HEK293 (cell line): Measurements from ENCODE around the gene CLCN7.

ENCODE experiments used
- CTCF ChIA-PET: fragments of 350-600 bp; formaldehyde crosslinking; extraction: SDS; loops from one replicate; lab custom pipeline; 2021; ENCODE audit warnings: antibody characterized with exemption; lab: Yijun Ruan, JAX
- POLR2A ChIA-PET: fragments of 300-600 bp; formaldehyde crosslinking; extraction: SDS; loops from one replicate; lab custom pipeline; 2020; ENCODE audit warnings: antibody characterized with exemption, inconsistent platforms; lab: Yijun Ruan, JAX
- H3K27ac ChIP-seq: fragments of 200-500 bp; sonication (Bioruptor generic); 2 replicates; pipeline ENCODE4 v1.5.1; 2014; ENCODE audit warnings: low read depth, low read length, control low read depth, inconsistent platforms; ENCODE audit errors: extremely low read depth
- H3K36me3 ChIP-seq, 2 experiments: fragments of 200-500 bp in 1 of 2; sonication (Bioruptor generic) in 1 of 2; 1 replicate in 1 of 2; 2 replicates in 1 of 2; pipeline ENCODE4 v1.5.1; 2014 to 2017; ENCODE audit warnings: inconsistent platforms in 2 of 2, low read length in 2 of 2; ENCODE audit not compliant: control insufficient read depth in 2 of 2, insufficient read depth in 1 of 2
- H3K4me1 ChIP-seq: fragments of 200-500 bp; sonication (Bioruptor generic); 2 replicates; pipeline ENCODE4 v1.5.1; 2014; ENCODE audit warnings: mild to moderate bottlenecking, low read length, inconsistent platforms; ENCODE audit not compliant: control insufficient read depth, insufficient read depth
- H3K4me3 ChIP-seq: 2 replicates; pipeline ENCODE4 v1.5.1; 2011; ENCODE audit warnings: low read depth, mild to moderate bottlenecking, control low read depth, low read length, moderate library complexity
- H3K9me3 ChIP-seq: fragments of 200-500 bp; sonication (Bioruptor generic); 2 replicates; pipeline ENCODE4 v1.5.1; 2014; ENCODE audit warnings: low read depth, low read length, inconsistent platforms; ENCODE audit not compliant: control insufficient read depth, insufficient read depth
- HOXA7 ChIP-seq: sonication (generic); formaldehyde crosslinking; IDR thresholded peaks from 2 replicates; pipeline ENCODE4 v1.8.1; 2022; ENCODE audit warnings: missing genetic modification reagents, borderline replicate concordance
- KLF16 ChIP-seq: fragments of 450-650 bp; formaldehyde crosslinking; IDR thresholded peaks from 2 replicates; pipeline ENCODE4 v1.5.1; 2017; ENCODE audit warnings: missing biosample characterization, missing genetic modification characterization
- KLF8 ChIP-seq: fragments of 450-650 bp; formaldehyde crosslinking; IDR thresholded peaks from 2 replicates; pipeline ENCODE4 v1.5.1; 2016; ENCODE audit warnings: missing biosample characterization, missing genetic modification characterization
- RBAK ChIP-seq: fragments of 450-650 bp; formaldehyde crosslinking; IDR thresholded peaks from 2 replicates; pipeline ENCODE4 v1.5.1; 2016; ENCODE audit warnings: missing biosample characterization, missing genetic modification characterization
- ZBTB17 ChIP-seq: fragments of 450-650 bp; formaldehyde crosslinking; IDR thresholded peaks from 2 replicates; pipeline ENCODE4 v1.5.1; 2016; ENCODE audit warnings: missing biosample characterization, missing genetic modification characterization
- ZBTB7A ChIP-seq: fragments of 450-650 bp; formaldehyde crosslinking; IDR thresholded peaks from 2 replicates; pipeline ENCODE4 v1.5.1; 2016; ENCODE audit warnings: low read depth, missing biosample characterization, missing genetic modification characterization
- ZFP69B ChIP-seq: fragments of 450-650 bp; formaldehyde crosslinking; IDR thresholded peaks from 2 replicates; pipeline ENCODE4 v1.5.1; 2016; ENCODE audit warnings: missing biosample characterization, missing genetic modification characterization
- ZNF133 ChIP-seq: fragments of 450-650 bp; formaldehyde crosslinking; IDR thresholded peaks from 2 replicates; pipeline ENCODE4 v1.5.1; 2016; ENCODE audit warnings: missing biosample characterization, missing genetic modification characterization
- ZNF138 ChIP-seq: fragments of 450-650 bp; formaldehyde crosslinking; IDR thresholded peaks from 2 replicates; pipeline ENCODE4 v1.5.1; 2016; ENCODE audit warnings: missing biosample characterization, missing genetic modification characterization, borderline replicate concordance
- ZNF266 ChIP-seq: fragments of 450-650 bp; formaldehyde crosslinking; IDR thresholded peaks from 2 replicates; pipeline ENCODE4 v1.5.1; 2016; ENCODE audit warnings: missing biosample characterization, missing genetic modification characterization, low read depth
- ZNF335 ChIP-seq: fragments of 450-650 bp; formaldehyde crosslinking; conservative IDR thresholded peaks from 2 replicates; pipeline ENCODE4 v1.5.1; 2016; ENCODE audit warnings: missing biosample characterization, missing genetic modification characterization
- ZNF514 ChIP-seq: fragments of 450-650 bp; formaldehyde crosslinking; IDR thresholded peaks from 2 replicates; pipeline ENCODE4 v1.5.1; 2016; ENCODE audit warnings: missing biosample characterization, missing genetic modification characterization
- ZNF571 ChIP-seq: fragments of 450-650 bp; formaldehyde crosslinking; IDR thresholded peaks from 2 replicates; pipeline ENCODE4 v1.5.0; 2017; ENCODE audit warnings: missing biosample characterization, missing genetic modification characterization
- ZNF654 ChIP-seq: fragments of 450-650 bp; formaldehyde crosslinking; IDR thresholded peaks from 2 replicates; pipeline ENCODE4 v1.5.1; 2016; ENCODE audit warnings: low read depth, missing biosample characterization, missing genetic modification characterization
- ZNF660 ChIP-seq: fragments of 450-650 bp; IDR thresholded peaks from 2 replicates; pipeline ENCODE4 v1.5.1; 2018; ENCODE audit warnings: missing biosample characterization, mild to moderate bottlenecking, missing genetic modification characterization
- ZNF785 ChIP-seq: fragments of 450-650 bp; formaldehyde crosslinking; IDR thresholded peaks from 2 replicates; pipeline ENCODE4 v1.5.1; 2016; ENCODE audit warnings: missing biosample characterization, missing genetic modification characterization
- TF ChIP-seq, protein P1 (sequence below): fragments of 450-650 bp; formaldehyde crosslinking; IDR thresholded peaks from 2 replicates; pipeline ENCODE4 v1.5.1; 2017; ENCODE audit warnings: missing biosample characterization, missing genetic modification characterization
- TF ChIP-seq, protein P2 (sequence below): fragments of 450-650 bp; formaldehyde crosslinking; IDR thresholded peaks from 2 replicates; pipeline ENCODE4 v1.5.1; 2016; ENCODE audit warnings: missing biosample characterization, missing genetic modification characterization
- TF ChIP-seq, protein P3 (sequence below): fragments of 450-650 bp; formaldehyde crosslinking; IDR thresholded peaks from 2 replicates; pipeline ENCODE4 v1.5.1; 2016; ENCODE audit warnings: missing biosample characterization, missing genetic modification characterization
- TF ChIP-seq, protein P4 (sequence below): fragments of 450-650 bp; formaldehyde crosslinking; IDR thresholded peaks from 2 replicates; pipeline ENCODE4 v1.5.1; 2016; ENCODE audit warnings: missing biosample characterization, missing genetic modification characterization

CLCN7 gene

DNA sequence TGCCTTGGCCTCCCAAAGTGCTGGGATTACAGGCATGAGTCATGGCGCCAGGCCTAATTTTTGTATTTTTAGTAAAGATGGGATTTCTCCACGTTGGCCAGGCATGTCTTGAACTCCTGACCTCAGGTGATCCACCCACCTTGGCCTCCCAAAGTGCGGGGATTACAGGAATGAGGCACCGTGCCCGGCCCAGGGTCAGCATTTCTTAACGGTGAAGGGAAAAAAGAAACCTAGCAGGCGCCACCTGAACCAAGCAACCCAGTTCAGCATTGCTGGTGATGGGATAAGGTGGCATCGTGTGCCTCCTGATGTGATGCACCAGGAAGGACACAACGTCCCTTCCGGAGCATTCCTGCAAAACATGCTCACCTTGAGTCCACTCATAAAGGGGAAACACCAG, 2.2 kb upstream of the CLCN7 start:
- ChIA-PET CTCF (no interaction called here), POLR2A (no interaction called here)
- no peak overlapping the region for H3K4me3 ChIP-seq

DNA sequence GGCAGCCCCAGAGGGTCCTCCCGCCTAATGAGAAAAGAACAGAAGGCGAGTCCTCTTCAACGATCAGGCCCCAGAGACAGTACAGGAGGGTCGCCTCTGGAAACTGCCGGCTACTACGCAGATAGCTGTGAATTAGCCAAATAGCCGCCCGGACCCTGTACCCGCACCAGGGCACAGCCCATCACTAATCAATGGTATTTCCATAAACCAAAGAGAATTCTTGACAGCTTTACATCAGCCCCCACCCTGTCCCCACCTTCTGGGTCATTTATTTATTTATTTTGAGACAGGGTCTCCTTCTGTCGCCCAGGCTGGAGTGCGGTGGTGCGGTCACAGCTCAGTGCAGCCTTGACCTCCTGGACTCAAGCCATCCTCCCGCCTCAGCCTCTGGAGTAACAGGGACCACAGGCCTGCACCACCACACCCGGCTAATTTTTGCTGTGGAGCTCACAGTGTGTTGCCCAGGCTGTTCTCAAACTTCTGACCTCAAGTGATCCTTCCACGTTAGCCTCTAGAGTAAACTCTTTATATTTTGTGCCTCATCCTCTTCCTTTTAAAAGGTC, 805 bp upstream of the CLCN7 start:
- Histone ChIP-seq H3K36me3 (no peaks in the 10 kb centered on the region), H3K27ac (peak overlapping the region; percentile 68), H3K4me1 (peaks cover 3% of the 10 kb centered on the region; the same call in 1 of the 2 replicates), H3K4me3 (peak overlapping the region; percentile 45), H3K9me3 (no peaks in the 10 kb centered on the region)
- TF ChIP-seq ZNF335 (tag by site-specific recombination) (peak; percentile 93), ZFP69B (tag by site-specific recombination) (no peak), ZNF514 (tag by site-specific recombination) (no peak), ZNF785 (tag by site-specific recombination) (no peak)
- CTCF ChIA-PET: no interaction called here
- POLR2A ChIA-PET: no interaction called here

More for the DNA sequence above, 2.2 kb upstream of the CLCN7 start:
- Histone ChIP-seq H3K4me1 (peaks cover 3% of the 10 kb centered on the region; the same call in 1 of the 2 replicates), H3K27ac (no peak overlapping the region), H3K36me3 (no peaks in the 10 kb centered on the region), H3K9me3 (no peaks in the 10 kb centered on the region)
- TF ChIP-seq ZNF571 (tag by site-specific recombination): no peak
- TF ChIP-seq, protein P1, sequence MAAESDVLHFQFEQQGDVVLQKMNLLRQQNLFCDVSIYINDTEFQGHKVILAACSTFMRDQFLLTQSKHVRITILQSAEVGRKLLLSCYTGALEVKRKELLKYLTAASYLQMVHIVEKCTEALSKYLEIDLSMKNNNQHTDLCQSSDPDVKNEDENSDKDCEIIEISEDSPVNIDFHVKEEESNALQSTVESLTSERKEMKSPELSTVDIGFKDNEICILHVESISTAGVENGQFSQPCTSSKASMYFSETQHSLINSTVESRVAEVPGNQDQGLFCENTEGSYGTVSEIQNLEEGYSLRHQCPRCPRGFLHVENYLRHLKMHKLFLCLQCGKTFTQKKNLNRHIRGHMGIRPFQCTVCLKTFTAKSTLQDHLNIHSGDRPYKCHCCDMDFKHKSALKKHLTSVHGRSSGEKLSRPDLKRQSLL (tag by site-specific recombination): no peak
- TF ChIP-seq ZBTB7A: no peak
- TF ChIP-seq, protein P2, sequence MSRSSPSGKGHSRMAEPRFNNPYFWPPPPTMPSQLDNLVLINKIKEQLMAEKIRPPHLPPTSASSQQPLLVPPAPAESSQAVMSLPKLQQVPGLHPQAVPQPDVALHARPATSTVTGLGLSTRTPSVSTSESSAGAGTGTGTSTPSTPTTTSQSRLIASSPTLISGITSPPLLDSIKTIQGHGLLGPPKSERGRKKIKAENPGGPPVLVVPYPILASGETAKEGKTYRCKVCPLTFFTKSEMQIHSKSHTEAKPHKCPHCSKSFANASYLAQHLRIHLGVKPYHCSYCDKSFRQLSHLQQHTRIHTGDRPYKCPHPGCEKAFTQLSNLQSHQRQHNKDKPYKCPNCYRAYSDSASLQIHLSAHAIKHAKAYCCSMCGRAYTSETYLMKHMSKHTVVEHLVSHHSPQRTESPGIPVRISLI: no peak
- TF ChIP-seq ZNF660 (tag by site-specific recombination): no peak
- no peak for TF ChIP-seq ZNF654
- TF ChIP-seq, protein P3, sequence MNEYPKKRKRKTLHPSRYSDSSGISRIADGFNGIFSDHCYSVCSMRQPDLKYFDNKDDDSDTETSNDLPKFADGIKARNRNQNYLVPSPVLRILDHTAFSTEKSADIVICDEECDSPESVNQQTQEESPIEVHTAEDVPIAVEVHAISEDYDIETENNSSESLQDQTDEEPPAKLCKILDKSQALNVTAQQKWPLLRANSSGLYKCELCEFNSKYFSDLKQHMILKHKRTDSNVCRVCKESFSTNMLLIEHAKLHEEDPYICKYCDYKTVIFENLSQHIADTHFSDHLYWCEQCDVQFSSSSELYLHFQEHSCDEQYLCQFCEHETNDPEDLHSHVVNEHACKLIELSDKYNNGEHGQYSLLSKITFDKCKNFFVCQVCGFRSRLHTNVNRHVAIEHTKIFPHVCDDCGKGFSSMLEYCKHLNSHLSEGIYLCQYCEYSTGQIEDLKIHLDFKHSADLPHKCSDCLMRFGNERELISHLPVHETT (tag by site-specific recombination): no peak
- no peak for TF ChIP-seq HOXA7 (CRISPR knock-in tag)
- TF ChIP-seq RBAK (tag by site-specific recombination): no peak

DNA sequence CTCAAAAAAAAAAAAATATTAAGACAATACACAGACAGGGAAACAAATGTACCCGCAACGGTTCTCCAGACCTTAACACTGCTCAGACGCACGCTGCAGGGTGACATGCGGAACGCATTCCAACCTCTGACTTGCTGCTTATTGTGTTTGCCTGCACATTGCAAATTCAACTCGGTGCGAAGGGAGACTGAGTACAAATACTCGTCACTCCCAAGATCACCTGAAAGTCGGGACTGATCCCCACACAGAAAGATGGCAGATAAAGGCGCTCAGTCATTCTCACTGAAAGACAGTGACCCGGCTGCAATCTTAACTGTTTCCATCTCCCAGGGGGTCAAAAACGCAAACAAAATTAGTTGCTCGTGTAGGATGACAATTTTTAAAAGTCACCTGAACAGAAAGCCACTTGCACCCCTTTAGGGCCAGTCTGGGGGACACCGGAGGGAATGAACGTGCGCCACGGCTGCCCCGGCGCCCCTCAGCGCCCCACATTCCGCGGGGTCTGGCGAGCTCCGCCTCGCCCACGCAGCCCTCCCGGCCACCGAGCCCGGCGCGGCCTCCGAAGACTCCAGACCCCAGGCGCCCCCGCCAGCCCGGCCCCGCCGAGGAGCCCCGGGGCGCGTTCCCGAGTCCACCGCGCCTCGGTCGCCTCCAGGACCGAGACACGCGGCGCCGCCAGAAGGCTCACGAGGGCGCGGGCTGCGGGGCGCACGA, 589 bp downstream of the CLCN7 start:
- Histone ChIP-seq H3K4me3 (peak overlapping the region; percentile 45), H3K9me3 (no peaks in the 10 kb centered on the region), H3K4me1 (peaks cover 3% of the 10 kb centered on the region; the same call in 1 of the 2 replicates), H3K27ac (peak overlapping the region; percentile 68; the same call in 1 of the 2 replicates), H3K36me3 (no peaks in the 10 kb centered on the region)
- CTCF ChIA-PET: no interaction called here
- POLR2A ChIA-PET: no interaction called here
- TF ChIP-seq ZBTB17 (tag by site-specific recombination): 0 out of 2 replicates have a peak, but pooled peaks have one; percentile 31
- TF ChIP-seq, protein P4, sequence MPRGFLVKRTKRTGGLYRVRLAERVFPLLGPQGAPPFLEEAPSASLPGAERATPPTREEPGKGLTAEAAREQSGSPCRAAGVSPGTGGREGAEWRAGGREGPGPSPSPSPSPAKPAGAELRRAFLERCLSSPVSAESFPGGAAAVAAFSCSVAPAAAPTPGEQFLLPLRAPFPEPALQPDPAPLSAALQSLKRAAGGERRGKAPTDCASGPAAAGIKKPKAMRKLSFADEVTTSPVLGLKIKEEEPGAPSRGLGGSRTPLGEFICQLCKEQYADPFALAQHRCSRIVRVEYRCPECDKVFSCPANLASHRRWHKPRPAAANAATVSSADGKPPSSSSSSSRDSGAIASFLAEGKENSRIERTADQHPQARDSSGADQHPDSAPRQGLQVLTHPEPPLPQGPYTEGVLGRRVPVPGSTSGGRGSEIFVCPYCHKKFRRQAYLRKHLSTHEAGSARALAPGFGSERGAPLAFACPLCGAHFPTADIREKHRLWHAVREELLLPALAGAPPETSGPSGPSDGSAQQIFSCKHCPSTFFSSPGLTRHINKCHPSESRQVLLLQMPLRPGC (tag by site-specific recombination): no peak
- no peak for TF ChIP-seq ZNF133 (tag by site-specific recombination)
- no peak for TF ChIP-seq ZNF138 (tag by site-specific recombination)
- no peak for TF ChIP-seq KLF8 (tag by site-specific recombination)
- no peak for TF ChIP-seq ZNF266 (tag by site-specific recombination)
- TF ChIP-seq KLF16 (tag by site-specific recombination): no peak
